SK-N-MC (cell line): Measurements from ENCODE around the gene CIB2.

ENCODE experiments used
- DNase-seq: peaks from one replicate; pipeline ENCODE4 v3.0.0-alpha.2; 2011; ENCODE audit warnings: low read depth, low spot score
- H3K27ac ChIP-seq: fragments of 200-600 bp; sonication (generic); 2 replicates; pipeline ENCODE4 v1.5.1; 2016; ENCODE audit warnings: mixed run types
- H3K36me3 ChIP-seq: fragments of 200-600 bp; sonication (generic); 2 replicates; pipeline ENCODE4 v1.6.1; 2017; ENCODE audit warnings: antibody characterized with exemption, low read length, mixed read lengths; ENCODE audit not compliant: insufficient read depth
- H3K4me3 ChIP-seq: fragments of 200-600 bp; sonication (generic); 2 replicates; pipeline ENCODE4 v1.5.1; 2016
- H3K9ac ChIP-seq: fragments of 200-600 bp; sonication (generic); 2 replicates; pipeline ENCODE4 v1.8.0; 2017; ENCODE audit warnings: mixed run types, mixed read lengths; ENCODE audit not compliant: insufficient read length
- H3K9me3 ChIP-seq: fragments of 200-600 bp; sonication (generic); 2 replicates; pipeline ENCODE4 v1.6.1; 2017; ENCODE audit warnings: low read depth, mild to moderate bottlenecking, antibody characterized with exemption, low read length, moderate library complexity, mixed read lengths
- EZH2 ChIP-seq: fragments of 200-600 bp; sonication (generic); IDR thresholded peaks from one replicate; pipeline ENCODE4 v1.6.1; 2017; ENCODE audit warnings: antibody characterized with exemption
- FOXP2 ChIP-seq: optimal IDR thresholded peaks from 2 replicates; pipeline ENCODE3; 2011; ENCODE audit warnings: mild to moderate bottlenecking, moderate library complexity; ENCODE audit not compliant: insufficient read depth; ENCODE audit errors: extremely low read length, control extremely low read depth
- POLR2AphosphoS5 ChIP-seq: IDR thresholded peaks from 2 replicates; pipeline ENCODE4 v1.6.1; 2012; ENCODE audit warnings: mild to moderate bottlenecking, low read depth, low read length, borderline replicate concordance

Gene CIB2

GRCh38 chr15:78108300-78109084 lies 22.8 kb downstream of the CIB2 start:
- H3K27ac ChIP-seq, result no peak overlapping the region
- no peaks in the 10 kb centered on the region for H3K36me3 ChIP-seq
- H3K9me3 ChIP-seq, result no peaks in the 10 kb centered on the region
- DNase-seq, result peak; percentile 35
- TF ChIP-seq FOXP2 (no peak), POLR2AphosphoS5 (no peak), EZH2 (no peak)
- H3K9ac ChIP-seq, result no peak overlapping the region
- no peak overlapping the region for H3K4me3 ChIP-seq

- Histone ChIP-seq H3K9me3 (no peaks in the 10 kb centered on the region), H3K4me3 (no peak overlapping the region), H3K9ac (no peak overlapping the region), H3K36me3 (no peaks in the 10 kb centered on the region), H3K27ac (no peak overlapping the region)
- no peak for DNase-seq
- TF ChIP-seq EZH2, result no peak
- no peak for TF ChIP-seq POLR2AphosphoS5
- TF ChIP-seq FOXP2, result no peak
Observed at GRCh38 chr15:78107471-78107870, 23.8 kb downstream of the CIB2 start.

- H3K36me3 ChIP-seq, result no peaks in the 10 kb centered on the region
- DNase-seq, result no peak
- H3K4me3 ChIP-seq, result no peak overlapping the region
- H3K27ac ChIP-seq, result no peak overlapping the region
- H3K9ac ChIP-seq, result no peak overlapping the region
- no peak for TF ChIP-seq POLR2AphosphoS5
- no peak for TF ChIP-seq EZH2
- no peak for TF ChIP-seq FOXP2
- H3K9me3 ChIP-seq, result no peaks in the 10 kb centered on the region
Observed at GRCh38 chr15:78105476-78106241, 25.6 kb downstream of the CIB2 start.

DNA sequence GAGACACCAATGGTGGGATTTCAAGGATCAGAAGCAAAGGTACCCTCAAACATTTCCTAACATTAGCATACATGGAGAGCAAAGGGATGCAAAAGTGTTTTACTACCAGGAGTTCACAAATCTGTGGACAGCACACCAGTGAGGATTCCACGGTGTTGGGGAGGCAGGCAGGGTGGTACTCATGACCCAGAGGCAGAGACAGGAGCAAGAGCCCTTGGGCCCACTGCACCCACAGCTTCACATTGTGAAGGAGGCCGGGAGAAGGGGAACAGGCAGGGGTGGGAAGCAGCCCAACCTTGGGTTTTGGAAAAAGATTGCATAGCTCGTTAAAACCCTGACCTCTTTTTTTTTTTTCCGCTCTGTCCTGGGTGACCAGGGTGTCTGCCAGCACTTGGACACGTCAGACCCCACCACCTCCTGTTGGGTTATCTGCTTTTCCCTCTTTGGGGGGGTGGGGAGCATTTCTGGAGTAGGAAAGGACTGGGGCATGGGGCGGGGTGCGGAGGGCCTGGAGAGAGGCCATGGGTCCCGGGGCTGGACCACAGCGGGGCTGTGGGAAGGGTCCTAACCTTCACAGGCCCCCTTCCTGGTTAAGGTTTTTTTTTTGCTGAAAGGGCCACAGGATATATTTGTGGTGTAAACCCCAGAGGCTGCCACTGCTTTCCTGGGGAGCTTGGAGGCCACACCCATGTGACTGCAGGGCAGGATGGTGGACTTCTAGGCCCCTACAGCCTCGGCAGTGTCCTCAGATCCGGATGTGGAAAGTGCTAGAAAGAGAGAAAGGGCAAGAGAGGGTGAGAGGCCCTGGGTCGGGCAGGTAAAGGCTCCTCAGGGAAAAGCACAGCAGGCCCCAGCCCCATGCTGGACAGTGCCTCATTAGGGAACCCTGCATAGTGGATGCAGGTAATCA lies 26.4 kb downstream of the CIB2 start:
- no peak overlapping the region for H3K4me3 ChIP-seq
- TF ChIP-seq POLR2AphosphoS5, result no peak
- no peak for TF ChIP-seq EZH2
- TF ChIP-seq FOXP2, result no peak
- no peak for DNase-seq
- H3K36me3 ChIP-seq, result no peaks in the 10 kb centered on the region
- H3K9me3 ChIP-seq, result no peaks in the 10 kb centered on the region
- H3K9ac ChIP-seq, result no peak overlapping the region
- H3K27ac ChIP-seq, result no peak overlapping the region

- Histone ChIP-seq H3K4me3 (no peak overlapping the region), H3K27ac (no peak overlapping the region), H3K36me3 (no peaks in the 10 kb centered on the region), H3K9me3 (no peaks in the 10 kb centered on the region), H3K9ac (no peak overlapping the region)
- no peak for DNase-seq
- TF ChIP-seq EZH2, result no peak
- TF ChIP-seq POLR2AphosphoS5, result no peak
- no peak for TF ChIP-seq FOXP2
Observed at GRCh38 chr15:78104119-78104479, 27.1 kb downstream of the CIB2 start.

DNA sequence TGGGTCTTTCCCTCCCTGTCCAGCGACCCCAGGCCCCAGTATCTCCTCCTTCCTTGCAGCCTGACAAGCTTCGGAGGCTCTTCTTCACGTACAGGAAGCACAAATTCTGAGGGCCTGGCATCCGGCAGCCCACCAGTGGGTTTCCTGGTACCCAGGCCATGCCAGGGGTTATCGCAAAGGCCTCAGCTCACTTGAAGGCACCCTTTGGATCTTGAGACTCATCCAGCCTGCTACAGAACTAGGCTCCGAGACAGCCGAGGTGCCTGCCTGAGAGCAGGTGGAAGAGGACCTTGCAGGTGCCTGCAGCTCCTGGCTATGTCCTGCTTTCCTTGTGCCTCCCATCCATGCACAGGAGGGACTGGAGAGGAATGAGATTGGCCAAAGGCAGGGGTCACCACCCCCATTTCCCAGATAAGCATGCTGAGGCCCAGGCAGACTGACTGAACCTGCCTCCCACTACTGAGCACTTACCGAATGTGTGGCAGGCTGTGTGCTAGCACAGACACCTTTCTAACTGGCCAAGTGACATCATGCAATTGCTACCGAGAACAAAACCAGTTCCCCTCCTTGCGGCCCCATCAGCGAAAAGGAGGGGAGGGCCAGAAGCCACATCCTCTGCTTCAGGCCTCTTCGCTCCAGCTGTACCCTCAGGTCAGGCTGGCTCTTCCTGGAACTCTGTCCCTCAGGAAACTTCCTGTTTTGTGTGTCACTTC lies 27.7 kb downstream of the CIB2 start:
- no peaks in the 10 kb centered on the region for H3K9me3 ChIP-seq
- H3K36me3 ChIP-seq, result no peaks in the 10 kb centered on the region
- H3K9ac ChIP-seq, result no peak overlapping the region
- H3K27ac ChIP-seq, result no peak overlapping the region
- TF ChIP-seq EZH2 (no peak), POLR2AphosphoS5 (no peak), FOXP2 (no peak)
- no peak overlapping the region for H3K4me3 ChIP-seq
- DNase-seq, result no peak

- H3K4me3 ChIP-seq, result no peak overlapping the region
- no peak for TF ChIP-seq POLR2AphosphoS5
- no peak for TF ChIP-seq FOXP2
- no peak for TF ChIP-seq EZH2
- no peaks in the 10 kb centered on the region for H3K36me3 ChIP-seq
- H3K27ac ChIP-seq, result no peak overlapping the region
- H3K9me3 ChIP-seq, result no peaks in the 10 kb centered on the region
- H3K9ac ChIP-seq, result no peak overlapping the region
- no peak for DNase-seq
Observed at GRCh38 chr15:78102741-78103140, 28.5 kb downstream of the CIB2 start.

DNA sequence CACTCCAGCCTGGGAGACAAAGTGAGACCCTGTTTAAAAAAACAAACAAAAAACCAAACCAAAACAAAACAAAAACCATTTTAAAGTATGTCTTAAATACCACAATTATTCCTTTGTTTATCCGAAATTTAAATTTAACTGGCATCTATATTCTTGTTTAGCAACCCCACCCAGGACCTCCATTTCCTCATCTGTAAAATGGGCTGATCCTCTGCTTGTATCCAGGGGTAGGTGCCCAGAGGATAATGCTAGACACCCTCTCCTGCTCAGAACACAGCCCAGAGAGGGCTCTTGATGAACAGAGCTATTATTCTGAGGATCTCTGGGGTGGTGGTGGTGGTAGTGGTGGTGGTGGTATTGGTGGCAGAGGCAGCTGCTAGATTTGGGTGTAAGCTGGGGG lies 29.0 kb downstream of the CIB2 start:
- Histone ChIP-seq H3K9me3 (no peaks in the 10 kb centered on the region), H3K9ac (no peak overlapping the region), H3K4me3 (no peak overlapping the region), H3K36me3 (no peaks in the 10 kb centered on the region), H3K27ac (no peak overlapping the region)
- no peak for TF ChIP-seq EZH2
- TF ChIP-seq POLR2AphosphoS5, result no peak
- TF ChIP-seq FOXP2, result no peak
- DNase-seq, result no peak
